ENCODE results near the gene NOVA2.

DNA sequence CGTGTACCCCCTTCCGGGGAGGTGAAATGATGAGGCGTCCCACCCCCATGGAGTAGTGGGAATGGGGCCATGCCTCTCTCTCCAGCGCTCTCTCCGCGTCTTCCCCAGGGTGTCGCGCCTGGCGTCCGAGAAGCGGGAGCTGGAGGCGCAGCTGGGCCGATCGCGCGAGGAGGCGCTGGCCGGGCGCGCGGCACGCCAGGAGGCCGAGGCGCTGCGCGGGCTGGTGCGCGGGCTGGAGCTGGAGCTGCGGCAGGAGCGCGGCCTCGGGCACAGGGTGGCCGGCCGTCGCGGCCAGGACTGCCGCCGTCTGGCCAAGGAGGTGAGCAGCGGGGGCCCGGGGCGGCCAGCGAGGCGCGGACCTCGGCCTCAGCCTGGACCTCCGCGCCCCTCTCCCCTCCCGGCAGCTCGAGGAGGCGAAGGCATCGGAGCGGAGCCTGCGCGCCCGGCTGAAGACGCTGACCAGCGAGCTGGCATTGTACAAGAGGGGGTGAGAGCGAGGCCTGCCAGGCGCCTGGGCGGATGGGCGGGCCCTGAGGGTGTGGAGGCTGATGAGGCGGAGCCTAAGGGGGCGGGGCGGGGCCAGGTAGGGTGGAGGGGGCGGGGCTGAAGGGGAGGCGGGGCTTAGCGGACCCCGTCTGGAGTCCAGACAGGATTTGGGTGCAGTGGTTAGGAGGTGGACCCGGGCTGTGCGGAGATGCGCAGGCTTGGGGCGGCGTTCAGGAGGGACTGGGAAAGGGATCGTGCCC is 41.4 kb upstream of the NOVA2 start:
- TF ChIP-seq, protein P1, sequence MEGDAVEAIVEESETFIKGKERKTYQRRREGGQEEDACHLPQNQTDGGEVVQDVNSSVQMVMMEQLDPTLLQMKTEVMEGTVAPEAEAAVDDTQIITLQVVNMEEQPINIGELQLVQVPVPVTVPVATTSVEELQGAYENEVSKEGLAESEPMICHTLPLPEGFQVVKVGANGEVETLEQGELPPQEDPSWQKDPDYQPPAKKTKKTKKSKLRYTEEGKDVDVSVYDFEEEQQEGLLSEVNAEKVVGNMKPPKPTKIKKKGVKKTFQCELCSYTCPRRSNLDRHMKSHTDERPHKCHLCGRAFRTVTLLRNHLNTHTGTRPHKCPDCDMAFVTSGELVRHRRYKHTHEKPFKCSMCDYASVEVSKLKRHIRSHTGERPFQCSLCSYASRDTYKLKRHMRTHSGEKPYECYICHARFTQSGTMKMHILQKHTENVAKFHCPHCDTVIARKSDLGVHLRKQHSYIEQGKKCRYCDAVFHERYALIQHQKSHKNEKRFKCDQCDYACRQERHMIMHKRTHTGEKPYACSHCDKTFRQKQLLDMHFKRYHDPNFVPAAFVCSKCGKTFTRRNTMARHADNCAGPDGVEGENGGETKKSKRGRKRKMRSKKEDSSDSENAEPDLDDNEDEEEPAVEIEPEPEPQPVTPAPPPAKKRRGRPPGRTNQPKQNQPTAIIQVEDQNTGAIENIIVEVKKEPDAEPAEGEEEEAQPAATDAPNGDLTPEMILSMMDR (IDR thresholded peaks at IDR 0.05; ENCODE audit: borderline replicate concordance, extremely low read depth, low read length, poor library complexity, severe bottlenecking), result no peak
- TF ChIP-seq EZH2 (IDR thresholded peaks at IDR 0.05; ENCODE audit: borderline replicate concordance, low read depth, low read length, severe bottlenecking), result no peak

Measured in DND-41 (cell line).